Stomach (tissue), 4 donors: ENCODE data around the gene EVPLL.
"Not testable (repeated sequence)": the region's sequence is repeated elsewhere in the genome, so short reads cannot be mapped to it uniquely, and the experiment has no call there.

Source experiments
- CTCF ChIP-seq, 7 experiments: fragments of 450-650 bp in 4 of 7; fragments of 200-600 bp in 3 of 7; sonication (generic) in 3 of 7; IDR thresholded peaks; one replicate each; pipeline ENCODE4 v1.5.1; 2016 to 2019; ENCODE audit warnings: antibody characterized with exemption in 7 of 7, control low read depth in 2 of 7, mild to moderate bottlenecking in 1 of 7
- EP300 ChIP-seq: sonication (generic); formaldehyde crosslinking; IDR thresholded peaks from one replicate; pipeline ENCODE4 v1.6.1; 2017; ENCODE audit warnings: antibody characterized with exemption
- POLR2A ChIP-seq, 4 donors: fragments of 450-650 bp; IDR thresholded peaks; one replicate each; pipeline ENCODE4 v1.6.1; 2016; ENCODE audit warnings: antibody characterized with exemption in 4 of 4, control low read depth in 2 of 4, mild to moderate bottlenecking in 1 of 4, moderate library complexity in 1 of 4
- POLR2AphosphoS5 ChIP-seq, 3 donors: sonication (generic); formaldehyde crosslinking; IDR thresholded peaks; one replicate each; pipeline ENCODE4 v1.6.1; 2016; ENCODE audit warnings: antibody characterized with exemption in 3 of 3

GRCh38 chr17:18422464-18422863, 44.9 kb downstream of the EVPLL start:
- not testable (repeated sequence) for TF ChIP-seq CTCF (IDR thresholded peaks at IDR 0.05); POLR2A (IDR thresholded peaks at IDR 0.05); POLR2AphosphoS5 (IDR thresholded peaks at IDR 0.05); EP300
